ENCODE data around the gene ATXN7.

GRCh38 chr3:63942528-63942927 lies 78.9 kb downstream of the ATXN7 start:
- no peak for TF ChIP-seq CTCF (IDR thresholded peaks at IDR 0.05)
- TF ChIP-seq POLR2AphosphoS5 (IDR thresholded peaks at IDR 0.05) = no peak
- TF ChIP-seq EP300 (IDR thresholded peaks at IDR 0.05) = no peak

Data from stomach (tissue), 4 donors.